ENCODE measurements around the gene DHRS7B. TPM values are rescaled to one million over a fixed set of nuclear protein-coding genes. Genes with fewer than 3 reads are reported as not detected.
A peak's percentile ranks its signal among the peaks of the same experiment; 100 is the strongest.

The DHRS7B gene
- total and polyA plus RNA-seq, 9 of the 15 experiments (the other 6 are each of a cell fraction or from before 2014, with no cell fraction given) = 8.0 to 30.7 (median 14.8) TPM

- TF ChIP-seq NUFIP1 (IDR thresholded peaks at IDR 0.05; ENCODE audit: partially characterized antibody) (no peak), XRCC4 (IDR thresholded peaks at IDR 0.05; ENCODE audit: extremely low read depth, insufficient read depth, insufficient read length) (no peak), TEAD2 (tag; IDR thresholded peaks at IDR 0.05) (no peak), FOSL1 (tag; conservative IDR thresholded peaks at IDR 0.05) (peak; percentile 57; the same call in 1 of the 2 replicates), CBFA2T3 (IDR thresholded peaks at IDR 0.05) (peak; percentile 57; the same call in 1 of the 2 replicates), RBM15 (IDR thresholded peaks at IDR 0.05; ENCODE audit: insufficient read depth, low read length) (no peak), ARID1B (IDR thresholded peaks at IDR 0.05) (0 out of 2 replicates have a peak, but pooled peaks have one; percentile 21), RNF219 (CRISPR knock-in tag; IDR thresholded peaks at IDR 0.05) (no peak), MXI1 (IDR thresholded peaks at IDR 0.05; ENCODE audit: low read depth, low read length) (no peak), EZH2 (IDR thresholded peaks at IDR 0.05; ENCODE audit: borderline replicate concordance, low read depth, low read length) (no peak), SP2 (IDR thresholded peaks at IDR 0.05; ENCODE audit: extremely low read depth, low read depth, low read length, poor library complexity, severe bottlenecking) (no peak), NFIC (IDR thresholded peaks at IDR 0.05) (no peak), POLR2B (IDR thresholded peaks at IDR 0.05; ENCODE audit: low read depth, partially characterized antibody) (no peak), DDX20 (tag; IDR thresholded peaks at IDR 0.05; ENCODE audit: low read depth) (no peak), SRSF7 (optimal IDR thresholded peaks at IDR 0.05; ENCODE audit: low read depth, low read length) (no peak), ZNF655 (CRISPR knock-in tag; IDR thresholded peaks at IDR 0.05) (no peak), SAP30 (IDR thresholded peaks at IDR 0.05; ENCODE audit: borderline replicate concordance, insufficient read depth, low read depth, low read length, poor library complexity, severe bottlenecking) (no peak), ARID3A (IDR thresholded peaks at IDR 0.05; ENCODE audit: borderline replicate concordance, low read depth, low read length) (no peak), CSDE1 (IDR thresholded peaks at IDR 0.05) (no peak), ETV6 (IDR thresholded peaks at IDR 0.05; ENCODE audit: borderline replicate concordance in 1 of 2, low read depth in 2 of 2, low read length in 1 of 2) (no peak), ETV6 (CRISPR knock-in tag; IDR thresholded peaks at IDR 0.05; ENCODE audit: borderline replicate concordance) (no peak), ZC3H4 (CRISPR knock-in tag; IDR thresholded peaks at IDR 0.05; ENCODE audit: borderline replicate concordance) (no peak), SMAD3 (CRISPR knock-in tag; conservative IDR thresholded peaks at IDR 0.05) (no peak), ESRRA (IDR thresholded peaks at IDR 0.05; ENCODE audit: borderline replicate concordance, low read depth) (peak; percentile 64; the same call in 1 of the 2 replicates), HDAC1 (IDR thresholded peaks at IDR 0.05) (peak in 1 of 2 experiments; percentile 79; a peak in 1 of 4 replicates), TSC22D4 (tag; IDR thresholded peaks at IDR 0.05) (no peak)
These were observed 72.5 kb downstream of the DHRS7B start (continued) for GRCh38 chr17:21199311-21199710.
